K562 (cell line): ENCODE results near the gene DYNC1I1. TPM values are rescaled to one million over a fixed set of nuclear protein-coding genes. Genes with fewer than 3 reads are reported as not detected.
A peak's percentile ranks its signal among the peaks of the same experiment; 100 is the strongest.

Source experiments
- ATAC-seq: fragments of 200-7000 bp; cut with Tn5 transposase; 3 replicates; pipeline ENCODE4 v1.9.1; 2020; ENCODE audit warnings: moderate library complexity
- BruUV-seq: library from RNA; stranded (reverse); fragments of 400-500 nt; replicated peaks from 2 replicates; lab custom pipeline; 2021; lab: Mats Ljungman, UMichigan
- CTCF ChIA-PET: fragments of 300-600 bp; formaldehyde crosslinking; extraction: SDS; loops from one replicate; lab custom pipeline; 2021; ENCODE audit warnings: low intra/inter-chr PET ratio; lab: Yijun Ruan, JAX
- POLR2A ChIA-PET: fragments of 300-600, 350-650 bp; sonication (Branson Sonifier 250); formaldehyde crosslinking; extraction: SDS; loops from one replicate; lab custom pipeline; 2021; ENCODE audit warnings: antibody characterized with exemption, inconsistent platforms; lab: Yijun Ruan, JAX
- DNase-seq, 4 experiments: peaks; one replicate each; pipeline versions ENCODE4 v3.0.0 to v3.0.0-alpha.2; 2011 to 2018; ENCODE audit warnings: low spot score in 3 of 4, mixed read lengths in 3 of 4; ENCODE audit errors: extremely low read depth in 1 of 4
- FAIRE-seq: peaks from 2 replicates; lab custom pipeline; 2011; peaks lifted over from hg19 to GRCh38; lab: Jason Lieb, UNC
- H2AFZ ChIP-seq: 2 replicates; pipeline ENCODE4 v1.6.0; 2011; ENCODE audit warnings: low read depth, low read length, control low read depth, inconsistent platforms
- H3K27ac ChIP-seq: fragments of 200-600 bp; 3 replicates; pipeline ENCODE4 v1.8.0; 2011; ENCODE audit warnings: low read depth, mild to moderate bottlenecking, control low read depth, inconsistent platforms, low read length, moderate library complexity, mixed read lengths; ENCODE audit errors: extremely low read depth
- H3K27me3 ChIP-seq, 2 experiments: fragments of 300-600 bp in 1 of 2; 2 replicates in 1 of 2; 3 replicates in 1 of 2; pipeline versions ENCODE4 v1.6.0 to v1.8.0; 2011; ENCODE audit warnings: inconsistent platforms in 2 of 2, low read length in 2 of 2, mild to moderate bottlenecking in 1 of 2, mixed read lengths in 1 of 2, moderate library complexity in 1 of 2; ENCODE audit not compliant: control insufficient read depth in 2 of 2, insufficient read depth in 2 of 2
- H3K36me3 ChIP-seq: fragments of 300-600 bp; 3 replicates; pipeline ENCODE4 v1.8.0; 2011; ENCODE audit warnings: mild to moderate bottlenecking, low read length, inconsistent platforms; ENCODE audit not compliant: control insufficient read depth, insufficient read depth
- H3K4me1 ChIP-seq, 2 experiments: fragments of 200-600 bp in 1 of 2; replicated peaks in 1 of 2; 2 replicates in 1 of 2; 3 replicates in 1 of 2; pipeline versions ENCODE4 v1.5.1 to v1.8.0; 2011; ENCODE audit warnings: inconsistent platforms in 2 of 2, low read length in 2 of 2, mild to moderate bottlenecking in 1 of 2, mixed read lengths in 1 of 2, moderate library complexity in 1 of 2; ENCODE audit not compliant: control insufficient read depth in 2 of 2, insufficient read depth in 2 of 2
- H3K4me2 ChIP-seq: 2 replicates; pipeline ENCODE4 v1.6.1; 2011; ENCODE audit warnings: low read length, control low read depth, inconsistent platforms, mixed read lengths; ENCODE audit not compliant: insufficient read depth
- H3K4me3 ChIP-seq: fragments of 200-600 bp; sonication (generic), shearing (Covaris generic); 2 replicates; pipeline ENCODE4 v1.5.1; 2016; ENCODE audit warnings: control low read depth, inconsistent platforms
- H3K79me2 ChIP-seq: fragments of 200-600 bp; 3 replicates; pipeline ENCODE4 v1.8.0; 2011; ENCODE audit warnings: low read length, inconsistent platforms; ENCODE audit not compliant: control insufficient read depth, insufficient read depth
- H3K9ac ChIP-seq, 2 experiments: 2 replicates each; pipeline versions ENCODE4 v1.6.0 to v1.6.1; 2011; ENCODE audit warnings: low read depth in 2 of 2, low read length in 2 of 2, control low read depth in 1 of 2, inconsistent platforms in 1 of 2, mild to moderate bottlenecking in 1 of 2, mixed read lengths in 1 of 2; ENCODE audit not compliant: insufficient read depth in 1 of 2
- H3K9me1 ChIP-seq: one replicate; pipeline ENCODE4 v1.6.0; 2011; ENCODE audit warnings: inconsistent platforms, mild to moderate bottlenecking, low read length, moderate library complexity; ENCODE audit not compliant: control insufficient read depth, insufficient read depth
- H3K9me3 ChIP-seq: replicated peaks from 2 replicates; pipeline ENCODE4 v1.5.1; 2011; ENCODE audit warnings: low read depth, low read length, inconsistent platforms; ENCODE audit not compliant: control insufficient read depth, insufficient read depth
- H4K20me1 ChIP-seq: replicated peaks from 2 replicates; pipeline ENCODE4 v1.6.1; 2011; ENCODE audit warnings: low read length, inconsistent platforms, mixed read lengths; ENCODE audit not compliant: control insufficient read depth, insufficient read depth
- RBM25 ChIP-seq: fragments of 200-400 bp; formaldehyde crosslinking; IDR thresholded peaks from 2 replicates; pipeline ENCODE4 v1.6.1; 2018; ENCODE audit warnings: low read length, low read depth, moderate library complexity; ENCODE audit not compliant: severe bottlenecking
- TCF15 ChIP-seq: fragments of 250-450 bp; sonication (Bioruptor Pico); IDR thresholded peaks from 2 replicates; pipeline ENCODE4 v1.8.0; 2022; ENCODE audit warnings: moderate library complexity, mild to moderate bottlenecking, inconsistent platforms
- ZFP36 ChIP-seq: fragments of 150-350 bp; IDR thresholded peaks from 2 replicates; pipeline ENCODE4 v1.6.1; 2018; ENCODE audit warnings: low read length, low read depth; ENCODE audit not compliant: partially characterized antibody
- in situ Hi-C: fragments of 300-500 bp; cut with MboI; formaldehyde crosslinking; loops from 4 replicates; pipeline ENCODE4 v1.15.0; 2018; ENCODE audit warnings: inconsistent platforms, mixed read lengths
- intact Hi-C: fragments of 100-400 bp; cut with micrococcal nuclease; formaldehyde crosslinking; loops from 2 replicates; pipeline ENCODE4 v1.14.2; 2022
- polyA plus RNA-seq, 8 experiments: library from polyadenylated mRNA; depleted of rRNA in 4 of 8; stranded (reverse) in 5 of 8; unstranded in 3 of 8; fragments of >200 nt; fragmentation: Nextera tagmentation in 2 of 8; fragmentation: Illumina TruSeq in 1 of 8; extraction: Ambion mirVana in 2 of 8; extraction: Trizol in 1 of 8; gene quantifications; 2 replicates each; pipeline versions ENCODE4 v1.2.1 to v1.2.3, GENCODE V29; 2011 to 2014; ENCODE audit warnings: inconsistent platforms in 1 of 8, missing spikeins in 1 of 8
- total RNA-seq, 7 experiments: library from RNA; depleted of rRNA in 6 of 7; stranded (reverse); fragments of >200 nt in 6 of 7; fragmentation: Illumina TruSeq in 2 of 7; extraction: Trizol in 2 of 7; gene quantifications; 2 replicates each; pipeline versions ENCODE4 v1.2.1 to v1.2.3, GENCODE V29; 2011 to 2021; ENCODE audit warnings: low replicate concordance in 1 of 7
- TF ChIP-seq, protein P1 (sequence below): fragments of 250-450 bp; sonication (Bioruptor Pico); IDR thresholded peaks from 2 replicates; pipeline ENCODE4 v1.8.0; 2021; ENCODE audit warnings: borderline replicate concordance, mild to moderate bottlenecking, moderate library complexity; ENCODE audit not compliant: poor library complexity, severe bottlenecking

The DYNC1I1 gene
- total and polyA plus RNA-seq, 9 of the 15 experiments (the other 6 are each of a cell fraction or from before 2014, with no cell fraction given): 0.22 to 1.5 (median 0.44) TPM

- no peak for TF ChIP-seq TCF15
- TF ChIP-seq, protein P1, sequence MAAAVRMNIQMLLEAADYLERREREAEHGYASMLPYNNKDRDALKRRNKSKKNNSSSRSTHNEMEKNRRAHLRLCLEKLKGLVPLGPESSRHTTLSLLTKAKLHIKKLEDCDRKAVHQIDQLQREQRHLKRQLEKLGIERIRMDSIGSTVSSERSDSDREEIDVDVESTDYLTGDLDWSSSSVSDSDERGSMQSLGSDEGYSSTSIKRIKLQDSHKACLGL (CRISPR knock-in tag): no peak
- TF ChIP-seq ZFP36: peak; percentile 13
- TF ChIP-seq RBM25: peak; percentile 79
- in situ Hi-C loops: no loop called here
These were observed 279.9 kb downstream of the DYNC1I1 start for GRCh38 chr7:96052289-96052688.

More at GRCh38 chr7:96052289-96052688, 279.9 kb downstream of the DYNC1I1 start:
- FAIRE-seq: no peak
- no peaks in the 10 kb centered on the region for H3K4me1 ChIP-seq
- no peaks in the 10 kb centered on the region for H4K20me1 ChIP-seq
- no peaks in the 10 kb centered on the region for H3K36me3 ChIP-seq
- ChIA-PET CTCF (no interaction called here), POLR2A (no interaction called here)
- no peak overlapping the region for H3K4me3 ChIP-seq
- H3K9ac ChIP-seq: no peak overlapping the region
- intact Hi-C loops: no loop called here
- H2AFZ ChIP-seq: no peak overlapping the region
- no peaks in the 10 kb centered on the region for H3K27me3 ChIP-seq
- no TSS peak for BruUV-seq
- H3K27ac ChIP-seq: no peak overlapping the region
- H3K9me1 ChIP-seq: no peaks in the 10 kb centered on the region
- no peak for DNase-seq
- no peak for ATAC-seq
- H3K4me2 ChIP-seq: no peak overlapping the region
- no peaks in the 10 kb centered on the region for H3K79me2 ChIP-seq
- H3K9me3 ChIP-seq: no peaks in the 10 kb centered on the region
